ENCODE measurements around the gene ECHDC1. TPM values are rescaled to one million over a fixed set of nuclear protein-coding genes. Genes with fewer than 3 reads are reported as not detected.
A peak's percentile ranks its signal among the peaks of the same experiment; 100 is the strongest.

Gene ECHDC1
- total and polyA plus RNA-seq, 10 donors: 31.3 to 60.4 (median 47.3) TPM

DNA sequence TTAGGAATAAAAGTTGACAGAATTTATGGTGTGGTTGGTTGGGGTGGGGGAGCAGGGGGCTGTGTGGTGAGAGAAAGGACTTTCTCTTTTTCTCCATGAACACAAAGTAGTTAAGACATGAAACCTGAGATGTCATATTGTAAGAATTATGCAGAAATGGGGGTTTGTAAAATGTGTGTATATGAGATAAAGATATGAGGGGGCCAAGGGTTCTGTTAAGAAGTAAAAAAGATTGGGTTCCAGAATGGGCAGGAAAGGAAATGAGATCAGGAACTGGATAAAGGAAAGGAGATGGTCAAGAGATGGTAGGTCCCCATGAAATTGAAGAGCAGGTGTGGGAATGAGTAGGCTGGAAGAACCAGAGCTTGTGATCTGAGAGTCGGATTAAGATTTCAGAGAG is 67.1 kb downstream of the ECHDC1 start:
- H3K27me3 ChIP-seq (replicated peaks in 1 of 7): no peaks in the 10 kb centered on the region
- TF ChIP-seq CTCF (IDR thresholded peaks at IDR 0.05 in 8 of 11, conservative IDR thresholded peaks at IDR 0.05 in 3 of 11) (no peak), POLR2A (IDR thresholded peaks at IDR 0.05) (no peak), POLR2AphosphoS5 (IDR thresholded peaks at IDR 0.05) (no peak)
- H3K27ac ChIP-seq: no peak overlapping the region
- WGBS, 5 donors: 93 to 100% (median 100%) methylated on average over 1 of the region's 1 CpG
- no peak for DNase-seq
- peaks cover 2 to 84% (median 46%) of the 10 kb centered on the region in 6 donors for H3K4me1 ChIP-seq
- no peaks in the 10 kb centered on the region for H3K9me3 ChIP-seq
- intact Hi-C loops (cut with DNase I; ENCODE audit: low total_unique reads): no loop called here
- H3K36me3 ChIP-seq: peaks cover 0 to 15% (median 2%) of the 10 kb centered on the region in 6 donors
- no peak overlapping the region for H3K4me3 ChIP-seq

GRCh38 chr6:127273499-127273898 is 69.9 kb downstream of the ECHDC1 start:
- no peak overlapping the region for H3K27ac ChIP-seq
- no peaks in the 10 kb centered on the region for H3K27me3 ChIP-seq (replicated peaks in 1 of 7)
- DNase-seq: no peak
- intact Hi-C loops (cut with DNase I; ENCODE audit: low total_unique reads): no loop called here
- no peaks in the 10 kb centered on the region for H3K9me3 ChIP-seq
- peaks cover 14 to 95% (median 55%) of the 10 kb centered on the region in 6 donors for H3K4me1 ChIP-seq
- 91 to 97% (median 96%) methylated on average over 2 of the region's 2 CpGs for WGBS, 5 donors
- H3K4me3 ChIP-seq: no peak overlapping the region
- H3K36me3 ChIP-seq: no peaks in the 10 kb centered on the region
- TF ChIP-seq CTCF (IDR thresholded peaks at IDR 0.05 in 8 of 11, conservative IDR thresholded peaks at IDR 0.05 in 3 of 11) (no peak), POLR2AphosphoS5 (IDR thresholded peaks at IDR 0.05) (no peak), POLR2A (IDR thresholded peaks at IDR 0.05) (no peak)

- H3K4me1 ChIP-seq: peaks cover 15 to 95% (median 59%) of the 10 kb centered on the region in 6 donors
- H3K36me3 ChIP-seq: no peaks in the 10 kb centered on the region
- DNase-seq: no peak
- no peaks in the 10 kb centered on the region for H3K9me3 ChIP-seq
- no peak overlapping the region for H3K4me3 ChIP-seq
- H3K27me3 ChIP-seq (replicated peaks in 1 of 7): no peaks in the 10 kb centered on the region
- TF ChIP-seq CTCF (IDR thresholded peaks at IDR 0.05 in 8 of 11, conservative IDR thresholded peaks at IDR 0.05 in 3 of 11) (no peak), POLR2A (IDR thresholded peaks at IDR 0.05) (no peak), POLR2AphosphoS5 (IDR thresholded peaks at IDR 0.05) (no peak)
- intact Hi-C loops (cut with DNase I; ENCODE audit: low total_unique reads): no loop called here
- 76 to 98% (median 86%) methylated on average over 3 of the region's 3 CpGs for WGBS, 5 donors
- H3K27ac ChIP-seq: no peak overlapping the region
Observed at GRCh38 chr6:127272576-127272975, 70.8 kb downstream of the ECHDC1 start.

GRCh38 chr6:127267646-127268625 is 75.5 kb downstream of the ECHDC1 start:
- DNase-seq: no peak
- intact Hi-C loops (cut with DNase I; ENCODE audit: low total_unique reads): loop anchor here (10.0 kb wide), 1 partner anchor 1283 kb away; the partner anchor contains the start of gene TRMT11

More at GRCh38 chr6:127267646-127268625, 75.5 kb downstream of the ECHDC1 start:
- Histone ChIP-seq H3K36me3 (no peaks in the 10 kb centered on the region), H3K27me3 (replicated peaks in 1 of 7) (no peaks in the 10 kb centered on the region), H3K27ac (peak overlapping the region; percentile 98 to 100 (median 99)), H3K9me3 (no peaks in the 10 kb centered on the region), H3K4me1 (peaks cover 13 to 67% (median 51%) of the 10 kb centered on the region in 6 donors), H3K4me3 (peak overlapping the region; percentile 68 to 94 (median 80))
- 2 to 4% (median 3%) methylated on average over 16 of the region's 16 CpGs for WGBS, 5 donors
- no peak for TF ChIP-seq POLR2AphosphoS5 (IDR thresholded peaks at IDR 0.05)
- TF ChIP-seq CTCF (IDR thresholded peaks at IDR 0.05 in 8 of 11, conservative IDR thresholded peaks at IDR 0.05 in 3 of 11): no peak
- TF ChIP-seq POLR2A (IDR thresholded peaks at IDR 0.05): no peak

All from spleen (tissue), 11 donors.